HG03571 (cell line): ENCODE data around the gene UBE2J1.

Experiments used
- ATAC-seq: cut with Tn5 transposase; IDR thresholded peaks from one replicate; pipeline ENCODE4 v1.9.1; 2021; ENCODE audit not compliant: unreplicated experiment

Gene UBE2J1

GRCh38 chr6:89291256-89291819 is 61.2 kb downstream of the UBE2J1 start:
- ATAC-seq, result no peak

GRCh38 chr6:89290401-89291155 is 61.9 kb downstream of the UBE2J1 start:
- ATAC-seq, result no peak

DNA sequence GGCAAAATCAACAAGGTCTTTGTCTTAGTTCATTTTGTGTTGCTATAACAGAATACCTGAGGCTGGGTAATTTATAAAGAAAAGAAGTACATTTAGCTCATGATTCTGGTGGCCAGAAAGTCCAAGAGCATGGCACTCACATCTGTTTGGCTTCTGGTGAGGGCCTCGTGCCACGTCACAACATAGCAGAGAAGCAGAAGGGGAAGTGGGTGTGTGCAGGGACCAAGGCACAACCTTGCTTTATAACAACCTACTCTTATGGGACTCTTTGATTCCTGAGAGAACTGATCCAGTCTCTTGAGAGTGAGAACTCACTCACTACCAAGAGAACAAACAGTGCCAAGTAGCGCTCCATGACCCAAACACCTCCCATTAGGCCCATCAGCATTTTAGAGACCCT is 62.8 kb downstream of the UBE2J1 start:
- no peak for ATAC-seq

DNA sequence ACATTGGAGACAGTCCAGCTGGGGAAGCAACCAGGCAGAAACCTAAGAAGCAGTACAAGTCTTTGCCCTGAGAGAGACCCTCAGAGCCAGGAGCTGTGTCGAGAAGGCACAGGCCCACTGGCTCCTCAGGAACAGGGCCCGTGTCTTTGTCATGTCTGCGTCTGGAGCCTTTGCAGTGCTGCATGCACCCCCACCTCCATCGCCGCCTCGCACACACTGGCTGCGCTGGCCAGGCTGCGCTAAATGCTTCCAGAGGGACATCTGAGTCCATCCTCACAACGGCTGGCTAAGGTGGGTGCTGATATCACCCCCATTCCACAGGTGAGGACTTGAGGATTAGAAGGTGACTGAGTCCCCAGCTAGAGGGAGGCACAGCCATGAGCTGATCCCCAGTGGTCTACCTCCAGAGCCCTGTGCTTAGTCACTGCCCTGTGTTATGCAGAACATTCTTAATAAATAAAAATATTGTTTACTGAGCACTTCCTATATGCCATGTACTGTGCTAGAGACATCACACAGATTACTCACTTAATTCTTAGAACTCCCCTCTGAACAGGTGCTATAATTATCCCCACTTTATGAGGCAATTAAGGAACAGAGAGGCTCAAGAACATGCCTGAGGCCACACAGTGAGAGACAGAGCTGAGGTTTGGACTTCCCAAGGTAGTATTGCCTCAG is 65.0 kb downstream of the UBE2J1 start:
- no peak for ATAC-seq

DNA sequence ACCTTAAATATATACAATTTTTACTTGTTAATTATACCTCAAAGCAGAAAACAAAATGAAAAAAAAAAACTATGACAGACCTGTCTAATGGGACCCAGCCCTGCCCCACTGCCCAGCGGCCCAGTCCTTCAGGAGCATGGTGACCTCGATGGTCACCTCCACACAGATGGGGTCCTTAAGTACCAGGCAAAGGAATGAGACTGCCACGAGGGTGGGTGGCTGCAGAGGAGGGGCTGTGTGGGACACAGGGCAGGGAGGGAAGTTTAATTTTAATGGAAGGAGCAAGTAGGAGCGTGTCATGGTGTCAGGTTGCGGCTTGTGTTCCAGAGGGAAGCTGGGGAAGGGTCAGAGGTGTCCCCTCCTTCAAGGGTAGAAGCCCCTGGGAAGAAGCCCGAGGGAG is 66.0 kb downstream of the UBE2J1 start:
- no peak for ATAC-seq

GRCh38 chr6:89284963-89285735 is 67.4 kb downstream of the UBE2J1 start:
- ATAC-seq, result no peak

- ATAC-seq, result no peak
Observed at GRCh38 chr6:89284081-89284480, 68.4 kb downstream of the UBE2J1 start.

DNA sequence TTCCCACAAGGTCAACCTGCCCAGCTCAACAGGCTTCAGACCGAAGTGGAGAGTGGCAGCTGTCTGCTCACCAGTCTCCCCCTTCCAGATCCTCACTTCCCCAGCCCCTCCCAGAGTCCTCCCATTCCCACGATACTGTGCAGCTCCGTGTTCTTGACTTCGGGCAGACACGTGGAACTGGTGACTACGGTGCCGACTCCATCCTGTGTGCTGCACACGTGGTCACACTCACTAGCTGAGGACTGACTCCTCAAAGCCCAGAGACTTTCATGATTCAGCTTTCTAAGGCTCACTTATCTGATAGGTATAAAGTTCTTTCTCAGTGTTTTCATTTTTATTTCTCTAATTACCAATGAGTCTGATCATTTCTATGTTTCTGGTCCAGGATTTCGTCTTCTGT is 69.8 kb downstream of the UBE2J1 start:
- ATAC-seq, result no peak

GRCh38 chr6:89281779-89282246 is 70.7 kb downstream of the UBE2J1 start:
- peak; percentile 81 for ATAC-seq

DNA sequence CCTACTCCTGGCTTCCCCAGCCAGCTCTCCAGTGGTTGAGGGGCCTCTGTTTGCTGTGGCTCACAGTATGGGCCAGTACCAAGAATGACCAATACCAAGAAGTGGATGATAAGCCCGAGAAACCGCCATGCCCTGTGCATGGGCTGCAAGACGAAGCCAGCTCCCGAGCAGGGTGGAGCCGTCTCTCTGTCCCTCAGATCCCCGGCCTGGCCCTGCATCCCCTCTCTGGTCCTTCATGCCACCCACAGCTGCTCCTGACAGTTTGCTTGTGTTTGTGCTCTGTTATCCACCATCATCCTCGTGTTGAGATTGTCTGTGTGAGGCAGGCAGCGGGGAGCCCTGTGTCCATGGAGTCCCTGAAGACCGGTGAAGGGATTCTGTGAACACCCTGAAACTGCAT is 73.6 kb downstream of the UBE2J1 start:
- no peak for ATAC-seq
